HG03575 (cell line): ENCODE measurements around the gene MRFAP1L1.

Experiments
- ATAC-seq: cut with Tn5 transposase; IDR thresholded peaks from one replicate; pipeline ENCODE4 v1.9.1; 2021; ENCODE audit not compliant: unreplicated experiment, insufficient number of reproducible peaks, low FRiP score; ENCODE audit errors: extremely low read depth

Gene MRFAP1L1

GRCh38 chr4:6719611-6720179, 10.0 kb upstream of the MRFAP1L1 start:
- no peak for ATAC-seq

GRCh38 chr4:6718932-6719610, 9.4 kb upstream of the MRFAP1L1 start:
- no peak for ATAC-seq

GRCh38 chr4:6716958-6717655, 7.4 kb upstream of the MRFAP1L1 start:
- no peak for ATAC-seq

GRCh38 chr4:6716018-6716911, 6.6 kb upstream of the MRFAP1L1 start, which contains the start of gene BLOC1S4:
Gene BLOC1S4, plus strand, starts transcription at chr4:6716174. Its CDS starts 36 bp downstream, at chr4:6716210.
- ATAC-seq: no peak

GRCh38 chr4:6715704-6716017, 6.0 kb upstream of the MRFAP1L1 start:
- ATAC-seq: no peak

- ATAC-seq: no peak
Measured at GRCh38 chr4:6714954-6715353, 5.3 kb upstream of the MRFAP1L1 start.

GRCh38 chr4:6710996-6711395, 1.3 kb upstream of the MRFAP1L1 start:
- no peak for ATAC-seq

GRCh38 chr4:6710282-6710681, 617 bp upstream of the MRFAP1L1 start:
- ATAC-seq: no peak

GRCh38 chr4:6706173-6706572, 3.5 kb downstream of the MRFAP1L1 start:
- no peak for ATAC-seq

- no peak for ATAC-seq
Measured at GRCh38 chr4:6705646-6706045, 4.0 kb downstream of the MRFAP1L1 start.

GRCh38 chr4:6703786-6704185, 5.9 kb downstream of the MRFAP1L1 start:
- no peak for ATAC-seq

GRCh38 chr4:6702761-6703160, 6.9 kb downstream of the MRFAP1L1 start:
- ATAC-seq: no peak

- no peak for ATAC-seq
Measured at GRCh38 chr4:6701371-6701770, 8.3 kb downstream of the MRFAP1L1 start.

GRCh38 chr4:6699903-6700302, 9.8 kb downstream of the MRFAP1L1 start:
- no peak for ATAC-seq

- ATAC-seq: no peak
Measured at GRCh38 chr4:6699388-6699787, 10.3 kb downstream of the MRFAP1L1 start.

GRCh38 chr4:6697131-6697530, 12.5 kb downstream of the MRFAP1L1 start:
- no peak for ATAC-seq

- no peak for ATAC-seq
Measured at GRCh38 chr4:6696611-6697010, 13.1 kb downstream of the MRFAP1L1 start.

GRCh38 chr4:6695660-6696610, 13.7 kb downstream of the MRFAP1L1 start:
- ATAC-seq: no peak
